Peyer's patch (tissue), 4 donors: Measurements from ENCODE around the gene ZNF732. TPM values are rescaled to one million over a fixed set of nuclear protein-coding genes. Genes with fewer than 3 reads are reported as not detected.
"Not testable (repeated sequence)": the region's sequence is repeated elsewhere in the genome, so short reads cannot be mapped to it uniquely, and the experiment has no call there.

ENCODE experiments used
- DNase-seq, 3 donors: peaks; one replicate each; pipeline ENCODE4 v3.0.0-alpha.2; 2017 to 2019
- H3K27ac ChIP-seq, 4 donors: fragments of 200-600 bp; sonication (generic); one replicate each; pipeline ENCODE4 v1.5.1; 2016 to 2019
- H3K27me3 ChIP-seq, 2 donors: fragments of 200-600 bp; sonication (generic); one replicate each; pipeline ENCODE4 v1.5.1; 2019
- H3K36me3 ChIP-seq, 3 donors: fragments of 200-600 bp; sonication (generic); one replicate each; pipeline ENCODE4 v1.5.1; 2016 to 2019
- H3K4me1 ChIP-seq, 4 donors: fragments of 200-600 bp; sonication (generic); one replicate each; pipeline ENCODE4 v1.5.1; 2016 to 2019
- H3K4me3 ChIP-seq, 4 donors: fragments of 200-600 bp; sonication (generic); 1 replicate in 3 of 4; 2 replicates in 1 of 4; pipeline ENCODE4 v1.5.1; 2016 to 2019; ENCODE audit warnings: mild to moderate bottlenecking in 1 of 4
- H3K9me3 ChIP-seq, 4 donors: fragments of 200-600 bp; sonication (generic); one replicate each; pipeline ENCODE4 v1.5.1; 2016 to 2019; ENCODE audit warnings: mild to moderate bottlenecking in 1 of 4
- POLR2A ChIP-seq, 2 donors: fragments of 450-650 bp; IDR thresholded peaks; one replicate each; pipeline ENCODE4 v1.5.1; 2017; ENCODE audit warnings: antibody characterized with exemption in 2 of 2, mild to moderate bottlenecking in 2 of 2, moderate library complexity in 2 of 2
- total RNA-seq, 4 donors: library from RNA; depleted of rRNA; stranded (reverse); fragments of >200 nt; gene quantifications; one replicate each; pipeline ENCODE4 v1.1.0, GENCODE V29; 2016
- TF ChIP-seq, protein P1 (sequence below), 6 experiments: fragments of 450-650 bp in 4 of 6; fragments of 200-600 bp in 2 of 6; sonication (generic) in 1 of 6; IDR thresholded peaks; one replicate each; pipeline ENCODE4 v1.5.1; 2017 to 2019; ENCODE audit warnings: antibody characterized with exemption in 6 of 6, mild to moderate bottlenecking in 3 of 6, moderate library complexity in 1 of 6

ZNF732 gene
- total RNA-seq, 4 donors from 2014 or later = not detected

DNA sequence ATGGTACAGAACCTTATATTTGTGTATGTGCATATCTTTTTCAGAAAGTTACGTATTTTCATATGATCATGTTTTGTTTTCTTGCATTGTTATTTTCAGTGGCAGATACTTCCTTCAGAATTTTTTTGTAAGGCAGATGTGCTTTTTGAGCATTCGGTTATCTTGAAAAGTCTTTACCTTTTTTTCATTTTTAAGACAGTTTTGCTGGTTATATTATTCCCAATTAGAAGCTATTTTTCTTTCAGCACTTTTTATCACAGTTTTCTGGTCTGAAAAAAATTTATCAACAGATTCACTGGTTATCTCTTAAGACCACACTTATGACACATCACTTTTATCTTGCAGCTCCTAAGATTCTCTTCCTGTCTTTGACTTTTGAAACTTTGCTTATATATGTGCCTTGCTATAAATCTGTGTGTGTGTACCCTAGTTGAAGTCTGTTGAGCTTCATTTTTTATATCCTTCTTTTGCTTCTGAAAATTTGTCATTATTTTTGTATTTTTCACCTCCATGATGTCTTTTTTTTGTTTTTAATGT is 53.1 kb downstream of the ZNF732 start:
- no peaks in the 10 kb centered on the region for H3K4me1 ChIP-seq
- H3K4me3 ChIP-seq = no peak overlapping the region
- no peaks in the 10 kb centered on the region for H3K27me3 ChIP-seq
- H3K36me3 ChIP-seq = no peaks in the 10 kb centered on the region
- no peak for TF ChIP-seq POLR2A (IDR thresholded peaks at IDR 0.05)
- TF ChIP-seq, protein P1, sequence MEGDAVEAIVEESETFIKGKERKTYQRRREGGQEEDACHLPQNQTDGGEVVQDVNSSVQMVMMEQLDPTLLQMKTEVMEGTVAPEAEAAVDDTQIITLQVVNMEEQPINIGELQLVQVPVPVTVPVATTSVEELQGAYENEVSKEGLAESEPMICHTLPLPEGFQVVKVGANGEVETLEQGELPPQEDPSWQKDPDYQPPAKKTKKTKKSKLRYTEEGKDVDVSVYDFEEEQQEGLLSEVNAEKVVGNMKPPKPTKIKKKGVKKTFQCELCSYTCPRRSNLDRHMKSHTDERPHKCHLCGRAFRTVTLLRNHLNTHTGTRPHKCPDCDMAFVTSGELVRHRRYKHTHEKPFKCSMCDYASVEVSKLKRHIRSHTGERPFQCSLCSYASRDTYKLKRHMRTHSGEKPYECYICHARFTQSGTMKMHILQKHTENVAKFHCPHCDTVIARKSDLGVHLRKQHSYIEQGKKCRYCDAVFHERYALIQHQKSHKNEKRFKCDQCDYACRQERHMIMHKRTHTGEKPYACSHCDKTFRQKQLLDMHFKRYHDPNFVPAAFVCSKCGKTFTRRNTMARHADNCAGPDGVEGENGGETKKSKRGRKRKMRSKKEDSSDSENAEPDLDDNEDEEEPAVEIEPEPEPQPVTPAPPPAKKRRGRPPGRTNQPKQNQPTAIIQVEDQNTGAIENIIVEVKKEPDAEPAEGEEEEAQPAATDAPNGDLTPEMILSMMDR (IDR thresholded peaks at IDR 0.05) = no peak
- no peak for DNase-seq
- peaks cover 0 to 63% (median 17%) of the 10 kb centered on the region in 4 donors for H3K9me3 ChIP-seq
- H3K27ac ChIP-seq = no peak overlapping the region

DNA sequence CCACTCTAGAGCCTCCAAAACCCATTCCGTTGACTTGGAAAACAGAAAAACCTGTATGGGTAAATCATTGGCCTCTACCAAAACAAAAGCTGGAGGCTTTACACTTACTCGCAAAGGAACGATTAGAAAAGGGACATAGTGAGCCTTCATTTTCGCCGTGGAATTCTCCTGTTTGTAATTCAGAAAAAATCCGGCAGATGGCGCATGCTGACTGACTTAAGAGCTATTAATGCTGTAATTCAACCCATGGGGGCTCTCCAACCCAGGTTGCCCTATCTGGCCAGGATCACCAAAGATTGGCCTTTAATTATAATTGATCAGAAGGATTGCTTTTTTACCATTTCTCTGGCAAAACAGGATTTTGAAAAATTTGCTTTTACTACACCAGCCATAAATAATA is 60.8 kb downstream of the ZNF732 start:
- TF ChIP-seq, protein P1 (IDR thresholded peaks at IDR 0.05) = peak; percentile 43 to 74 (median 62)
- no peak for TF ChIP-seq POLR2A (IDR thresholded peaks at IDR 0.05)
- DNase-seq = peak in 2 of 3 donors; percentile 51 to 74

DNA sequence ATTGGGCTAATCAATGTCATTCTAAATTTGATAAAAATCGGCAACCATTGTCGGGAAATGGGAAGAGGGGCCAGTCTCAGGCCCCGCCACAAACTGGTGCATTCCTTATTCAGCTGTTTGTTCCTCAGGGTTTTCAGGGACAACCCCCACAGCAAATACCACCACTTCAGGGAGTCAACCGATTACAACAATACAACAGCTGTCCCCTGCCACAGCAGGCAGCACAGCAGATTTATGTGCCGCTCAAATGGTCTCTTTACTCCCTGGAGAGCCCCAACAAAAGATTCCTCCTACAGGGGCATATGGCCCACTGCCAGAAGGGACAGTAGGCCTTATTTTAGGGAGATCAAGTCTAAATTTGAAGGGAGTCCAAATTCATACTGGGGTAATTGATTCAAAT is 61.8 kb downstream of the ZNF732 start:
- no peak for TF ChIP-seq POLR2A (IDR thresholded peaks at IDR 0.05)
- TF ChIP-seq, protein P1 (IDR thresholded peaks at IDR 0.05) = no peak
- Histone ChIP-seq H3K27me3 (no peaks in the 10 kb centered on the region), H3K4me3 (no peak overlapping the region), H3K27ac (no peak overlapping the region), H3K9me3 (peaks cover 0 to 5% (median 0%) of the 10 kb centered on the region in 4 donors), H3K4me1 (peaks cover 0 to 3% (median 0%) of the 10 kb centered on the region in 4 donors), H3K36me3 (no peaks in the 10 kb centered on the region)
- no peak for DNase-seq

More for the DNA sequence above, 60.8 kb downstream of the ZNF732 start:
- Histone ChIP-seq H3K36me3 (no peaks in the 10 kb centered on the region), H3K4me3 (no peak overlapping the region), H3K27ac (no peak overlapping the region), H3K9me3 (peaks cover 0 to 9% (median 0%) of the 10 kb centered on the region in 4 donors), H3K4me1 (peaks cover 0 to 3% (median 0%) of the 10 kb centered on the region in 4 donors), H3K27me3 (no peaks in the 10 kb centered on the region)

DNA sequence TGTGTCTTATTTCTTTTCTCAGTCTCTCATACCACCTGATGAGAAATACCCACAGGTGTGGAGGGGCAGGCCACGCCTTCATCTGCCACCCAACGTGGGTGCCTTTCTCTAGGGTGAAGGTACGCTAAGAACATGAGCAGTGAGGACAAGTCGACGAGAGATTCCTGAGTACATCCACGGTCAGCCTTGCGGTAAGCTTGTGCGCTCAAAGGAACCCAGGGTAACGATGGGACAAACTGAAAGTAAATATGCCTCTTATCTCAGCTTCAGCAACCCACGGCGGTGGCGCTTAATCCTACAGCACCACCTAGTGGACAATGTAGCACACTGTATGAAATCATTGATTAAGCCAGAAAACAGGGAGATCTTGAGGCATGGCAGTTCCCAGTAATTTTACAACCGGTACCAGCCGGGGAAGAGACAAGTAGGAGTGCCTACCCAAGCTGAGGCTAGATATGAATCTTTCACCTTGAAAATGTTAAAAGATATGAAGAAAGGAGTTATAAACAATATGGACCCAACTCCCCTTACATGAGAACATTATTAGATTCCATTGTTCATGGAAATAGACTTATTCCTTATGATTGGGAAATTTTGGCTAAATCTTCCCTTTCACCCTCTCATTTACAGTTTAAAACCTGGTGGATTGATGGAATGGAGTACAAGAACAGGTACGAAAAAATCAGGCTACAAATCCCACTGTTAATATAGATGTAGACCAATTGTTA is 63.0 kb downstream of the ZNF732 start:
- Histone ChIP-seq H3K27me3 (no peaks in the 10 kb centered on the region), H3K36me3 (no peaks in the 10 kb centered on the region), H3K4me1 (peaks cover 0 to 3% (median 0%) of the 10 kb centered on the region in 4 donors), H3K27ac (peak overlapping the region in 3 of 4 donors; percentile 19 to 46 (median 43)), H3K4me3 (peak overlapping the region; percentile 32 to 52 (median 42)), H3K9me3 (peaks cover 0 to 5% (median 0%) of the 10 kb centered on the region in 4 donors)
- TF ChIP-seq, protein P1 (IDR thresholded peaks at IDR 0.05) = peak; percentile 72 to 95 (median 86)
- no peak for TF ChIP-seq POLR2A (IDR thresholded peaks at IDR 0.05)
- DNase-seq = peak; percentile 53 to 86 (median 55)

DNA sequence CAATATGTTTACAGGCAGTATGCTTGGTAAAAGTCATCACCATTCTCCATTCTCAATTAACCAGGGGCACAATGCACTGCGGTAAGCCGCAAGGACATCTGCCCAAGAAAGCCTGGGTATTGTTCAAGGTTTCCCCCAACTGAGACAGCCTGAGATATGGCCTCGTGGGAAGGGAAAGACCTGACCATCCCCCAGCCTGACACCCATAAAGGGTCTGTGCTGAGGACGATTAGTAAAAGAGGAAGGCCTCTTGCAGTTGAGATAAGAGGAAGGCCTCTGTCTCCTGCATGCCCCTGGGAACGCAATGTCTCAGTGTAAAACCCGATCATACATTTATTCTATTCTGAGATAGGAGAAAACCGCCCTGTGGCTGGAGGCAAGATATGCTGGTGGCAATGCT is 63.9 kb downstream of the ZNF732 start:
- not testable (repeated sequence) for DNase-seq, H3K4me3 ChIP-seq

DNA sequence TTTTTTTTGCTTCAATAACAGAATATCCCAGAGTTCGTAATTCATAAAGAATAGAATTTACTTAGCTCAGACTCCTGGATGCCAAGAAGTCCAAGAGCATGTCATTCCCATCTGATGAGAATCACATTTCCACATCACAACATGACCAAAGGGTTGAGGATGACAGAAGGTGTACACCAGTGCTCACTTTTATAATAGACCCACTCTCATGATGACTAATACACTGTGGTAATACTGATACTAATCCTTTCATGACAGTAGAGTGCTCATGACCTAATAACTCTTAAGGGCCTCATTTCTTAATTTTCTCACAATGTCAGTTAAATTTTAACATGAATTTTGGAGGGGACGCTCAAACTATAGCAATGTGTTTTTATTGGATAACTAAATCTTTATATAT is 69.2 kb downstream of the ZNF732 start:
- H3K27me3 ChIP-seq = no peaks in the 10 kb centered on the region
- DNase-seq = no peak
- H3K36me3 ChIP-seq = no peaks in the 10 kb centered on the region
- TF ChIP-seq POLR2A (IDR thresholded peaks at IDR 0.05) = no peak
- TF ChIP-seq, protein P1 (IDR thresholded peaks at IDR 0.05) = no peak
- H3K4me1 ChIP-seq = no peaks in the 10 kb centered on the region
- no peak overlapping the region for H3K4me3 ChIP-seq
- H3K9me3 ChIP-seq = peaks cover 0 to under 1% (median 0%) of the 10 kb centered on the region in 4 donors
- H3K27ac ChIP-seq = no peak overlapping the region

More for the DNA sequence above, 63.9 kb downstream of the ZNF732 start:
- not testable (repeated sequence) for H3K36me3 ChIP-seq, H3K9me3 ChIP-seq, H3K4me1 ChIP-seq, H3K27me3 ChIP-seq, H3K27ac ChIP-seq
